Hematopoietic multipotent progenitor cell treated with erythropoietin and hydrocortisone succinate and interleukin-3 and kit ligand, for 17 days (in vitro differentiated cells): ENCODE data around the gene CCDC89.

Experiments
- DNase-seq: peaks from one replicate; pipeline ENCODE4 v3.0.0-alpha.2; 2015; ENCODE audit warnings: low spot score

Gene CCDC89

DNA sequence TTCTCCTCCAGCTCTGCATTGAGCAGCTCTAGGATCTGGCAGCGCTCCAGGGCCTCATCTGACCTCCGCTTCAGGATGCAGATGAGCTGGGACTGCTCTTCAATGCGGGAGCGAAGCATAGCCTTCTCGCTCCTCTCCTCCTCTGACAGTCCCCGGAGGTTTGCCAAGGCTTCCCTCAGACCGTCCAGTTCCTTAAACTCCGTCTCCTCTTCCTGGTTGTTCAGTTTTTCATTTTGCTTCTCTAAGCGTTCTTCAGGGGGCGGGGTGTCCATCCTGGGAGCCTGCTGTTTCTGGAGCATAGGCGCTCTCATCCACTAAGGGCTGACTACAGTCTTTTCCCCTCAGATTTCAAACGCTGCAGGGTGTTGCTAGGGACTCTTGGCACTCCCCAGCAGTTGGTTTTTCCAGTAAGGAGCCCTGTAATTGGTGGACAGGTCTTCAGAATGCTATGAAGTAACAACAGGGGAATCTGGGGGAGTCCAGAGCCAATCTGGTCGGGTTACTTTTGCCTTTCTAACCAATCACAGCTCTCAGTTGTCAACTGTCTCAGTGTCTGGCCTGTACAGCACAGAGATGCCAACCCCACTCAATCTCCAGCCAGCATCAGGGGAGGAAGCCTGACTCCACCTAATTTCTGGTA lies at the start of gene CCDC89:
CCDC89 (minus strand) TSS at position 376 of the 640 bp plus-strand sequence; CDS start at position 311, 65 bp downstream.
- no peak for DNase-seq

DNA sequence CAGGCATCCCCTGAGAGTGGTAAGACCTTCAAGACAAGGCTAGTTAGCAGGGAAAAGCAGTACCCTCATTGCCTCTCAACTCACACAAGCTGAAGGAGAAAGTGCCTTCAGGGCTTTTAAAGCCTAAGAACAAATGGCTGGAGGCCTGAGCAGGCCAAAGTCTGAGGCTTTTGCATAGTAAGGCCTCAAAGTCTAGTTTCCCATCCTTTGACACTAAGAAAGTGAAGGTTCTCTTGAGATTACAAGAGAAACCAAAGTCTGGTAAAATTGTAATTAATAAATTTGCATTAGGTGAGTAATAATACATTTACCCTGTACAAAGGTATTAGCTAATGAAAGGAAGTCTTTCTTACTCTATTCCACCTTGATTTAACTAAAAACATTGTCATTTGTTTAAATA lies 47.0 kb upstream of the CCDC89 start:
- no peak for DNase-seq

GRCh38 chr11:85726381-85726780 lies 40.4 kb upstream of the CCDC89 start:
- DNase-seq, result no peak

DNA sequence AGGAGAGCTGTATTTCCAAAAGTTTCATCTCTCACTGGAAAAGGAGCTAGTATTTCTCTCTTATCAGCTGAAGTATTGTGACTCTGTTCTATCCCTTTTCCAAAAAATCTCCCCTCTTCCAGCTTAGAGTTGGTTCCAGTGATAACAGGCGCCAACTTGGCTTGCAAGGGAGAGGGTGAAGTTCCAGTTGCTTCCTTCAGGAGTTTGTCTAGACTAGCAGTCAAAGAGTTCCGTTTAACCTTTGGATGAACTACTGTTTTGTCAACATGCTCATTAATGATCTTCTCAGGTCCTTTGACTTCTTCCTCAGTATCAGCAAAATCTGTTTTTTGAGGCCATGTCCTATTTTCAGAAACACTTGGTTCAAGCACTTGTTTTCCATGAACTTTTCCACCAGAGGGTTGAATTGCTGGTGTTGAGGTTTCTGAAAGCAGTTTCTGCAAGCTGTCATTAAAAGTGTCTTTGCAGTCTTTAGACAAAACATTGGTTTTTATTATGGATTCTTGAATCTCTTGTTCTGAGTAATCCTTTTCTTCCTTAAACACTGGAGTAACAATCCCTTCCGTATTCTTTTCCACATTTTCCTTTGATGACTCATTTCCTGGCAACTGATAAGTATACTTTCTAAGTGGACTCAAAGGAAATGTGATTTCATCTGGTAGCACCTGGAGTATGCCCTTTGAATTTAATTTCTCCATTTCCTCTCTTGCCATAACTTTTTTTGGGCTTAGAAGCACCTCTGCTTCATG lies 39.7 kb upstream of the CCDC89 start:
- no peak for DNase-seq

DNA sequence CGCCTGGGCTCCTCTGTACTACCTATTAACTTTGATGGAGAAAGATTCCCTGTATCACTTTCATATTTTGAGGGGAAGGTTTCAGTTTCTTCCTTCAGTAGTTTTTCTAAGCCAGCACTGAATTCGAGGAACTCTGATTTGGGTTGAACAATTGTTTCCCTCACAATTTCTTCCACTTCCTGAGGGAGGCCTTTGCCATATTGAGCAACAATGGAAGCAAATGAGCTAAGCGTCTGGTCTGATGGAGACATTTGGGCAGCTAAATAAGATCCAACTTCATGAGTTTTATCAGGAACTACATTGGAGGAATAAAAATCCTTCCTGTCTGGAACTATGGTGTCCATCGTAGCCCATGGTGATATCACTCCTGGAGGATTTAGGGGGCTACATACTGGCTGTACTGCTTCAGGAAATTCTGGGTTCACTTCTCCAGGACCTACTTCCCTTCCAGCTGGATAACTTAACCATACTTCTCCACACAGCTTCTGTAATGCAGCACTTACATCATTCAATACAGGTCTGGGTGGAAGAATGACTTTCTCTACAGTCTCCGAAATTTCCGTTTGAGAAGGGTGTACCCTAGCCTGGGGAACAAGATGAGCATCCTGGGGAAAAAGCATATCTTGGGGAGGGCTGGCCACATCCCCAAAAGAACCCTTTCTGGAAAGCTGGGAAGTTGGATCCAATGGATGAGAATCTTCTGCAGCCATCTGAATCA lies 38.9 kb upstream of the CCDC89 start:
- DNase-seq, result no peak

- no peak for DNase-seq
These were observed 37.1 kb upstream of the CCDC89 start for GRCh38 chr11:85723088-85723487.

DNA sequence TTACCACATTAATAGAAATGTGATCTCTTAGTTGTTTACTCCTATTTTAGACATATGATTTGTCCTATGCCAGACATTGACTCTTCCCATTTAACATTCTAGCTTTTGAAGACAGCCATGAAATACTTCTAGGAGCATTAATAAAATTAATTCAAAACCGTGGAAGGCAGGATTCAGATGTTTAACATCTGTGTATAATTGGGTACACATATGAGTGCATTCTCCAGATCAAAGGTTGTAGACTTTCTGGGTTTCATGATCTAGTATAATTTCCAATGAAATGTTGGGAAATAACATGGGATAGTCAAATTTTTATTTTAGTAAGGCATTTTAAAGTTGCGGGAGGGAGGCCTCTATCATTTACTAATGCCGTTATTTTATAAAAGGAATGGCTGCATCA lies 35.2 kb upstream of the CCDC89 start:
- DNase-seq, result no peak

GRCh38 chr11:85718991-85719807 lies 33.2 kb upstream of the CCDC89 start:
- no peak for DNase-seq

- DNase-seq, result no peak
These were observed 32.3 kb upstream of the CCDC89 start for GRCh38 chr11:85718126-85718943.

GRCh38 chr11:85717429-85717828 lies 31.4 kb upstream of the CCDC89 start:
- no peak for DNase-seq

DNA sequence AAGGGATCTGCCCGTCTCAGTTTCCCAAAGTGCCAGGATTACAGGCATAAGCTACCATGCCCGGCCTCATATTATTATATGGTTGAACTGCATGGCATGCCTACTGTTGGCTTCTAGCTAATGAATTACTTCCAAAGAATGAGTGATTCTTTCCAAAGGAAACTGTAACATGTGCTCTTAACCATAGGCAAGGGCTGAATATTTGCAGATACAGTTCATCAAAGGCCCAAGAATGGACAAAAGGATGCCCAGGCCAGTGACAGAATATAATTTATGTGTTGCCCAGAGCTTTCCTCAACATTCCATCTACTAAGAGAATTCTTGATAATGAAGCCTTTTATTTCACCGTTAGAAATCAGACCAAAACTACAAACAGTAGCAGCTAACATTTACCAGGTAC lies 27.0 kb upstream of the CCDC89 start:
- DNase-seq, result no peak

GRCh38 chr11:85710917-85711316 lies 24.9 kb upstream of the CCDC89 start:
- DNase-seq, result no peak

DNA sequence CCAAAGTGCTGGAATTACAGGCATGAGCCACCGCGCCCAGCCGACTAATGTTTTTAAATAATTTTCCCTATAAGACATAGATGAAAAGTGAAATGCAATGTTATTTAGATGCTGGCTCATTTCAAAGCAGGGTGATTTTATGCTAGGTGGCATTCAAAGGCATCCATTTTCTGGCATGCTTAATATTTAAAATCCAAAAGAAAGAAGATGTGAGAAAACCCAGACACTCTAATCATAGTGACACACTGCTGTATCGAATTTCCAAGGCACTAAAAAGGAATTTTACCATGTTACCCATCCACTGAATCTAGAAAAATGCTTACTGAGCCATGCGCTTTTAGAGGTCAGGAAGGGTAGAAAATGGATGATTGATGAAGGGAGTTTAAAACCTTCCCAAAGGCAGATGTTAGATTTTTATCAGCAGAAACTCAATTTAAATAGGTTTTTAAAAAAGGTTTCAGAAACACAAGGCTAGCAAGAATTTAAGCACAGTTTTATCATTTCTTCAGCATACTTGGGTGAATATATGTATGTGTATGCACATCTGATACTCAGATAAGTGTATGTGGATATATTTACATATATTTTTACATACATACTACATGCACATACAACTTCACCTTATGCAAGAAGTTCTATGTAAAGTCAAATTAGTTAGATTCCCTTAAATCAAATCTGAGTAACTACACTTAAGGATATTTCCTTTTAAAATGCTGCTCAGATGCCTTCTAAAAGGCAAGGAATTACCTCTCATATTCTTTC lies 24.1 kb upstream of the CCDC89 start:
- no peak for DNase-seq

GRCh38 chr11:85705800-85706199 lies 19.8 kb upstream of the CCDC89 start:
- no peak for DNase-seq

GRCh38 chr11:85704967-85705366 lies 19.0 kb upstream of the CCDC89 start:
- no peak for DNase-seq

DNA sequence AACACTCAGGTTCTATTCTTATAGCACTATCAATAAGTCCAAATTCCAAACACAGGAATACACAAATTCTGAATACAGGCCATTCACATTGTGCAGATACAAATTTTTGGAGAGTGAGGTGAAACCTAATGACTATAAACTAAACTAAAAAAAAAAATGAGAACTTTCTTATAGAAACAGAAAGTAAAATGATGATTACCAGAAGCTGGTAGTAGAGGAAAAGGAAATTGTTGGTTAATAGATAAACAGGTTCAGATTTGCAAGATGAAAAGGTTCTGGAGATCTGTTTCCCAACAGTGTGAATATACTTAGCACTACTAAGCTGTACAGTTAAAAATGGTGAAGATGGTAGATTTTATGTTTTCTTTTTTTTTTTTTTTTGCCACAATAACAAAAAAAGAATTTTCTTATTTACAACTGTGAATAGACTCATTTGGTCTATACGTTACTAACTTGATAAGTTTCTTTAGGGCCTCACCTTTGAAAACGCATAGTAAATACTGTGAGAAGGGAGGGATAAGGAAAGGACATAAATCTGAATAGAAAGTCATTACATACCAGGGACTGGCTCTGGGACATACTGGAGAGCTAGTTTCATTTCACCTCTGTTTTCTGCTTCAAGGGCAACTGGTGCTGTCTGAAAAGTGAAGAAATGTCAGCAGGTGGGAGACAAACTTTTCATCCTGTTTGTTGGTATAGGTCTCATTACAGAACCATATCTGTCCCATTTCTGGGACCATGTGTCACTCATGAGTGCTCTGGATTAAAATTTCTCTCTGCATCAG lies 14.2 kb upstream of the CCDC89 start:
- DNase-seq, result no peak

- no peak for DNase-seq
These were observed 12.2 kb upstream of the CCDC89 start for GRCh38 chr11:85698195-85698594.

- no peak for DNase-seq
These were observed 11.8 kb upstream of the CCDC89 start for GRCh38 chr11:85697747-85698146.

GRCh38 chr11:85695546-85695945 lies 9.6 kb upstream of the CCDC89 start:
- DNase-seq, result no peak
